CD8-positive, alpha-beta memory T cell (primary cell): ENCODE measurements around the gene JDP2. TPM values are rescaled to one million over a fixed set of nuclear protein-coding genes. Genes with fewer than 3 reads are reported as not detected.
A peak's percentile ranks its signal among the peaks of the same experiment; 100 is the strongest.

Experiments
- CTCF ChIA-PET: fragments of 350-600 bp; sonication (Branson Sonifier 250); formaldehyde crosslinking; loops from one replicate; lab custom pipeline; 2021; ENCODE audit warnings: antibody characterized with exemption; lab: Charles Lee
- POLR2A ChIA-PET: fragments of 350-600 bp; sonication (Branson Sonifier 250); formaldehyde crosslinking; loops from one replicate; lab custom pipeline; 2021; ENCODE audit warnings: antibody characterized with exemption; lab: Charles Lee
- DNase-seq, 5 donors: peaks; one replicate each; pipeline versions ENCODE4 v3.0.0 to v3.0.0-alpha.2; 2020 to 2022; ENCODE audit warnings: mixed read lengths in 1 of 5
- H3K27ac ChIP-seq: one replicate; pipeline ENCODE4 v1.7.0; 2013; ENCODE audit warnings: low read depth, mild to moderate bottlenecking, low read length, moderate library complexity
- H3K27me3 ChIP-seq: 2 replicates; pipeline ENCODE4 v1.7.0; 2013; ENCODE audit warnings: low read length, mild to moderate bottlenecking; ENCODE audit not compliant: insufficient read depth, poor library complexity, severe bottlenecking
- H3K36me3 ChIP-seq: 2 replicates; pipeline ENCODE4 v1.7.0; 2013; ENCODE audit warnings: mild to moderate bottlenecking, low read length, moderate library complexity; ENCODE audit not compliant: insufficient read depth
- H3K4me1 ChIP-seq: 2 replicates; pipeline ENCODE4 v1.7.0; 2013; ENCODE audit warnings: mild to moderate bottlenecking, low read length, moderate library complexity; ENCODE audit not compliant: insufficient read depth
- H3K4me3 ChIP-seq: 2 replicates; pipeline ENCODE4 v1.7.0; 2013; ENCODE audit warnings: mild to moderate bottlenecking, low read length
- H3K9me3 ChIP-seq: 2 replicates; pipeline ENCODE4 v1.7.0; 2013; ENCODE audit warnings: mild to moderate bottlenecking, low read length
- H3K27ac Mint-ChIP-seq, 8 donors: one replicate each; pipeline ENCODE4 v1.8.0; 2020 to 2021; ENCODE audit warnings: mixed read lengths in 8 of 8, mild to moderate bottlenecking in 6 of 8, inconsistent platforms in 3 of 8, moderate library complexity in 3 of 8
- H3K27me3 Mint-ChIP-seq, 2 donors: one replicate each; pipeline ENCODE4 v1.8.0; 2020 to 2021; ENCODE audit warnings: mixed read lengths in 2 of 2, mild to moderate bottlenecking in 1 of 2, moderate library complexity in 1 of 2
- H3K36me3 Mint-ChIP-seq, 3 donors: one replicate each; pipeline ENCODE4 v1.8.0; 2020 to 2021; ENCODE audit warnings: mixed read lengths in 3 of 3, inconsistent platforms in 1 of 3, mild to moderate bottlenecking in 1 of 3
- H3K4me1 Mint-ChIP-seq, 3 donors: one replicate each; pipeline ENCODE4 v1.8.0; 2020 to 2021; ENCODE audit warnings: mixed read lengths in 3 of 3, inconsistent platforms in 1 of 3, mild to moderate bottlenecking in 1 of 3
- H3K4me3 Mint-ChIP-seq, 7 donors: one replicate each; pipeline ENCODE4 v1.8.0; 2020 to 2021; ENCODE audit warnings: mixed read lengths in 7 of 7, mild to moderate bottlenecking in 6 of 7, moderate library complexity in 4 of 7, inconsistent platforms in 2 of 7
- H3K9me3 Mint-ChIP-seq, 5 donors: one replicate each; pipeline ENCODE4 v1.8.0; 2020 to 2022; ENCODE audit warnings: mixed read lengths in 5 of 5, mild to moderate bottlenecking in 3 of 5, moderate library complexity in 2 of 5, inconsistent platforms in 1 of 5
- polyA plus RNA-seq: library from polyadenylated mRNA; unstranded; fragments of 300-500 nt; fragmentation: Illumina TruSeq; gene quantifications from one replicate; pipeline ENCODE4 v1.2.3, GENCODE V29; 2021
- total RNA-seq, 2 experiments: library from RNA; stranded (reverse); gene quantifications; one replicate each; pipeline ENCODE4 v1.2.3, GENCODE V29; 2021

Gene JDP2
- total and polyA plus RNA-seq, 3 experiments from 2014 or later = 0.24 to 0.53 TPM; not detected in 1

- no peaks in the 10 kb centered on the region for H3K27me3 ChIP-seq
- no peaks in the 10 kb centered on the region for H3K36me3 ChIP-seq
- DNase-seq = no peak
- Mint-ChIP-seq H3K27me3 (peaks cover 18 to 25% of the 10 kb centered on the region in 2 donors), H3K27ac (no peak overlapping the region), H3K9me3 (no peaks in the 10 kb centered on the region), H3K36me3 (no peaks in the 10 kb centered on the region), H3K4me1 (no peaks in the 10 kb centered on the region), H3K4me3 (no peak overlapping the region)
- H3K4me3 ChIP-seq = no peak overlapping the region
- no peak overlapping the region for H3K27ac ChIP-seq
- no peaks in the 10 kb centered on the region for H3K9me3 ChIP-seq
- H3K4me1 ChIP-seq = no peaks in the 10 kb centered on the region
- POLR2A ChIA-PET = no interaction called here
- CTCF ChIA-PET = interaction anchor here (1.1 kb wide), 1 partner anchor 40 kb away, joined by 3 read pairs; no protein-coding TSS in a partner anchor
Measured at GRCh38 chr14:75449036-75449435, 21.2 kb downstream of the JDP2 start.

GRCh38 chr14:75449696-75450095, 21.9 kb downstream of the JDP2 start:
- Histone ChIP-seq H3K4me3 (no peak overlapping the region), H3K36me3 (no peaks in the 10 kb centered on the region), H3K27ac (no peak overlapping the region), H3K27me3 (no peaks in the 10 kb centered on the region), H3K9me3 (no peaks in the 10 kb centered on the region), H3K4me1 (no peaks in the 10 kb centered on the region)
- no peak for DNase-seq
- POLR2A ChIA-PET = no interaction called here
- Mint-ChIP-seq H3K9me3 (no peaks in the 10 kb centered on the region), H3K4me1 (no peaks in the 10 kb centered on the region), H3K4me3 (no peak overlapping the region), H3K36me3 (no peaks in the 10 kb centered on the region), H3K27ac (no peak overlapping the region), H3K27me3 (peaks cover 18 to 21% of the 10 kb centered on the region in 2 donors)
- CTCF ChIA-PET = no interaction called here

- H3K27ac ChIP-seq = no peak overlapping the region
- no peaks in the 10 kb centered on the region for H3K36me3 ChIP-seq
- Mint-ChIP-seq H3K4me3 (no peak overlapping the region), H3K4me1 (no peaks in the 10 kb centered on the region), H3K36me3 (no peaks in the 10 kb centered on the region), H3K27me3 (peaks cover 14 to 17% of the 10 kb centered on the region in 2 donors), H3K9me3 (no peaks in the 10 kb centered on the region), H3K27ac (peak overlapping the region in 1 of 8 donors; percentile 82)
- ChIA-PET POLR2A (no interaction called here), CTCF (interaction anchor here (1.6 kb wide), 1 partner anchor 8 kb away, joined by 4 read pairs; no protein-coding TSS in a partner anchor)
- no peaks in the 10 kb centered on the region for H3K9me3 ChIP-seq
- H3K4me1 ChIP-seq = no peaks in the 10 kb centered on the region
- H3K27me3 ChIP-seq = no peaks in the 10 kb centered on the region
- no peak for DNase-seq
- no peak overlapping the region for H3K4me3 ChIP-seq
Measured at GRCh38 chr14:75450381-75451276, 22.8 kb downstream of the JDP2 start.

GRCh38 chr14:75452324-75452723, 24.5 kb downstream of the JDP2 start:
- ChIA-PET CTCF (interaction anchor here (1.6 kb wide), 1 partner anchor 10 kb away, joined by 4 read pairs; no protein-coding TSS in a partner anchor), POLR2A (no interaction called here)
- Histone ChIP-seq H3K36me3 (no peaks in the 10 kb centered on the region), H3K4me1 (no peaks in the 10 kb centered on the region), H3K9me3 (no peaks in the 10 kb centered on the region), H3K4me3 (no peak overlapping the region), H3K27ac (no peak overlapping the region), H3K27me3 (no peaks in the 10 kb centered on the region)
- Mint-ChIP-seq H3K4me1 (no peaks in the 10 kb centered on the region), H3K4me3 (no peak overlapping the region), H3K36me3 (peaks cover 0 to 1% (median 0%) of the 10 kb centered on the region in 3 donors), H3K27me3 (peaks cover 11 to 17% of the 10 kb centered on the region in 2 donors), H3K27ac (no peak overlapping the region), H3K9me3 (no peaks in the 10 kb centered on the region)
- no peak for DNase-seq

DNA sequence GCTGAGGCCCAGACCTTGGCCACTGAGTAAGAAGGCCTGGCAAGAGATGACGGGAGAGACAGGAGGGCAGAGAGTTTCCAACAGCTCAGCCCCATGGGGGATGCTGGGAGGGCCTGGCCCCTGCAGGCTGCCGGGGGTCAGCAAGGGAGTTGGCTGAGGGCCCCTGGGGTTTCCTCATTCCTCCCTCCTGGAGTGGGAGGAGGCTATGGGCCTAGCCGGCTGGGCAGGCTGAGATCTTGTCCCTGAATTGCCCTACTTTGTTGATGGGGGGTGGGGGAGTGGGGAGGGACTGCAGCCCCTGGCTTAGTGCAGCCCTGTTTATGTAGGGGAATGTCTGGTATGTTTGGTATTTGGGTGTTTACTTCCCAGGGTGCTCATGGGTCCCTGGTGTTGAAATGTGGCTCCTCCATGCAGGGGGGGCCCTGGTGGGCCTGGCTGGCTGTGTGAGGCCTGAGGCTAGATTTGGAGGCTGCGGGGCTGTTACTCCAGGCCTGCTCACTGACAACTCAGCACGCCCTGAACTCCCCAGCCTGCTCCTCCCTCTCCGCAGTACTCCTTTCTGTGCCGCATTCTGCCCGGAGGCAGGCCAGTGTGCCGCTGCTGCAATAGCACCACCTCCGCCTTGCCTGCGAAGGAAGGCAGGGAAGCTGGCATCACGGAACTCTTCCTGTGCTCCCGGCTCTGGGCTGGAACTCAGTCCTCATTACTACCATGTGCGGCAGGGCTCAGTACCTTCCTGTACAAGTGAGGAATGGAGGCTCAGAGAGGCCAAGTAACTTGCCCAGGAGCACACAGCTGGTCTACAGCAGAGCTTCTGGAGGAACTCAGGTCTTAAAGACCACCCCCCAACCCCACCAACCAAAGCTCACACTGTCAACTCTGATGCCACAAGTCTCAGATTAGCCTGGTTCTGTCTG, 25.3 kb downstream of the JDP2 start:
- H3K27me3 ChIP-seq = no peaks in the 10 kb centered on the region
- H3K36me3 ChIP-seq = no peaks in the 10 kb centered on the region
- ChIA-PET POLR2A (no interaction called here), CTCF (no interaction called here)
- peak overlapping the region in 1 of 8 donors; percentile 42 for H3K27ac Mint-ChIP-seq
- no peak for DNase-seq
- H3K4me1 ChIP-seq = no peaks in the 10 kb centered on the region
- H3K4me3 ChIP-seq = no peak overlapping the region
- H3K27ac ChIP-seq = no peak overlapping the region
- peaks cover 0 to 1% (median 0%) of the 10 kb centered on the region in 3 donors for H3K36me3 Mint-ChIP-seq
- H3K9me3 ChIP-seq = no peaks in the 10 kb centered on the region
- H3K27me3 Mint-ChIP-seq = peaks cover 11 to 17% of the 10 kb centered on the region in 2 donors
- no peak overlapping the region for H3K4me3 Mint-ChIP-seq
- H3K4me1 Mint-ChIP-seq = no peaks in the 10 kb centered on the region
- H3K9me3 Mint-ChIP-seq = no peaks in the 10 kb centered on the region

GRCh38 chr14:75453817-75454434, 26.1 kb downstream of the JDP2 start:
- Histone ChIP-seq H3K9me3 (no peaks in the 10 kb centered on the region), H3K27ac (no peak overlapping the region), H3K27me3 (no peaks in the 10 kb centered on the region), H3K36me3 (no peaks in the 10 kb centered on the region), H3K4me3 (no peak overlapping the region), H3K4me1 (no peaks in the 10 kb centered on the region)
- POLR2A ChIA-PET = no interaction called here
- DNase-seq = peak in 1 of 5 donors; percentile 16
- H3K4me3 Mint-ChIP-seq = no peak overlapping the region
- H3K27ac Mint-ChIP-seq = peak overlapping the region in 2 of 8 donors; percentile 8 to 38
- H3K9me3 Mint-ChIP-seq = no peaks in the 10 kb centered on the region
- peaks cover 0 to 1% (median 0%) of the 10 kb centered on the region in 3 donors for H3K36me3 Mint-ChIP-seq
- peaks cover 8 to 13% of the 10 kb centered on the region in 2 donors for H3K27me3 Mint-ChIP-seq
- CTCF ChIA-PET = no interaction called here
- H3K4me1 Mint-ChIP-seq = peaks cover 1 to 7% (median 6%) of the 10 kb centered on the region in 3 donors

- Mint-ChIP-seq H3K27me3 (peaks cover 8% of the 10 kb centered on the region in 2 donors), H3K4me3 (no peak overlapping the region), H3K9me3 (no peaks in the 10 kb centered on the region), H3K36me3 (peaks cover 0 to 1% (median 0%) of the 10 kb centered on the region in 3 donors), H3K4me1 (peaks cover 3 to 9% (median 7%) of the 10 kb centered on the region in 3 donors), H3K27ac (no peak overlapping the region)
- Histone ChIP-seq H3K4me3 (no peak overlapping the region), H3K27me3 (no peaks in the 10 kb centered on the region), H3K27ac (no peak overlapping the region), H3K4me1 (no peaks in the 10 kb centered on the region), H3K36me3 (no peaks in the 10 kb centered on the region), H3K9me3 (no peaks in the 10 kb centered on the region)
- ChIA-PET POLR2A (no interaction called here), CTCF (no interaction called here)
- DNase-seq = no peak
Measured at GRCh38 chr14:75454963-75455546, 27.2 kb downstream of the JDP2 start.
